HEK293 (cell line): ENCODE results near the gene EIPR1.

Source experiments
- CTCF ChIA-PET: fragments of 350-600 bp; formaldehyde crosslinking; extraction: SDS; loops from one replicate; lab custom pipeline; 2021; ENCODE audit warnings: antibody characterized with exemption; lab: Yijun Ruan, JAX
- POLR2A ChIA-PET: fragments of 300-600 bp; formaldehyde crosslinking; extraction: SDS; loops from one replicate; lab custom pipeline; 2020; ENCODE audit warnings: antibody characterized with exemption, inconsistent platforms; lab: Yijun Ruan, JAX
- H3K27ac ChIP-seq: fragments of 200-500 bp; sonication (Bioruptor generic); 2 replicates; pipeline ENCODE4 v1.5.1; 2014; ENCODE audit warnings: low read depth, low read length, control low read depth, inconsistent platforms; ENCODE audit errors: extremely low read depth
- H3K36me3 ChIP-seq, 2 experiments: fragments of 200-500 bp in 1 of 2; sonication (Bioruptor generic) in 1 of 2; 1 replicate in 1 of 2; 2 replicates in 1 of 2; pipeline ENCODE4 v1.5.1; 2014 to 2017; ENCODE audit warnings: inconsistent platforms in 2 of 2, low read length in 2 of 2; ENCODE audit not compliant: control insufficient read depth in 2 of 2, insufficient read depth in 1 of 2
- H3K4me1 ChIP-seq: fragments of 200-500 bp; sonication (Bioruptor generic); 2 replicates; pipeline ENCODE4 v1.5.1; 2014; ENCODE audit warnings: mild to moderate bottlenecking, low read length, inconsistent platforms; ENCODE audit not compliant: control insufficient read depth, insufficient read depth
- H3K4me3 ChIP-seq: 2 replicates; pipeline ENCODE4 v1.5.1; 2011; ENCODE audit warnings: low read depth, mild to moderate bottlenecking, control low read depth, low read length, moderate library complexity
- H3K9me3 ChIP-seq: fragments of 200-500 bp; sonication (Bioruptor generic); 2 replicates; pipeline ENCODE4 v1.5.1; 2014; ENCODE audit warnings: low read depth, low read length, inconsistent platforms; ENCODE audit not compliant: control insufficient read depth, insufficient read depth
- OVOL3 ChIP-seq: fragments of 450-650 bp; formaldehyde crosslinking; IDR thresholded peaks from 2 replicates; pipeline ENCODE4 v1.5.1; 2016; ENCODE audit warnings: missing biosample characterization, missing genetic modification characterization
- PATZ1 ChIP-seq: fragments of 450-650 bp; formaldehyde crosslinking; IDR thresholded peaks from 2 replicates; pipeline ENCODE4 v1.5.1; 2016; ENCODE audit warnings: missing biosample characterization, missing genetic modification characterization
- ZFP41 ChIP-seq: fragments of 450-650 bp; formaldehyde crosslinking; IDR thresholded peaks from 2 replicates; pipeline ENCODE4 v1.5.1; 2016; ENCODE audit warnings: missing biosample characterization, missing genetic modification characterization, borderline replicate concordance
- ZFP69B ChIP-seq: fragments of 450-650 bp; formaldehyde crosslinking; IDR thresholded peaks from 2 replicates; pipeline ENCODE4 v1.5.1; 2016; ENCODE audit warnings: missing biosample characterization, missing genetic modification characterization
- ZNF157 ChIP-seq: fragments of 450-650 bp; formaldehyde crosslinking; IDR thresholded peaks from 2 replicates; pipeline ENCODE4 v1.5.1; 2016; ENCODE audit warnings: missing biosample characterization, missing genetic modification characterization
- ZNF324 ChIP-seq: fragments of 450-650 bp; formaldehyde crosslinking; IDR thresholded peaks from 2 replicates; pipeline ENCODE4 v1.5.1; 2016; ENCODE audit warnings: missing biosample characterization, missing genetic modification characterization
- ZNF549 ChIP-seq: fragments of 450-650 bp; IDR thresholded peaks from 2 replicates; pipeline ENCODE4 v1.5.1; 2018; ENCODE audit warnings: missing biosample characterization, missing genetic modification characterization, mild to moderate bottlenecking, inconsistent platforms, moderate library complexity
- ZNF555 ChIP-seq: fragments of 450-650 bp; formaldehyde crosslinking; conservative IDR thresholded peaks from 2 replicates; pipeline ENCODE4 v1.5.1; 2017; ENCODE audit warnings: missing biosample characterization, mild to moderate bottlenecking, missing genetic modification characterization, inconsistent platforms
- ZNF580 ChIP-seq: fragments of 450-650 bp; formaldehyde crosslinking; IDR thresholded peaks from 2 replicates; pipeline ENCODE4 v1.5.1; 2016; ENCODE audit warnings: missing biosample characterization, missing genetic modification characterization
- ZNF639 ChIP-seq: fragments of 450-650 bp; formaldehyde crosslinking; IDR thresholded peaks from 2 replicates; pipeline ENCODE4 v1.5.1; 2016; ENCODE audit warnings: missing biosample characterization, missing genetic modification characterization
- ZNF837 ChIP-seq: fragments of 450-650 bp; formaldehyde crosslinking; IDR thresholded peaks from 2 replicates; pipeline ENCODE4 v1.5.1; 2016; ENCODE audit warnings: missing biosample characterization, missing genetic modification characterization
- ZSCAN16 ChIP-seq: fragments of 450-650 bp; formaldehyde crosslinking; IDR thresholded peaks from 2 replicates; pipeline ENCODE4 v1.5.1; 2016; ENCODE audit warnings: missing biosample characterization, missing genetic modification characterization
- TF ChIP-seq, protein P1 (sequence below): fragments of 450-650 bp; formaldehyde crosslinking; IDR thresholded peaks from 2 replicates; pipeline ENCODE4 v1.5.1; 2016; ENCODE audit warnings: missing biosample characterization, missing genetic modification characterization
- TF ChIP-seq, protein P2 (sequence below): IDR thresholded peaks from 2 replicates; pipeline ENCODE4 v1.6.1; 2011; ENCODE audit warnings: mild to moderate bottlenecking, low read depth, low read length, borderline replicate concordance

EIPR1 gene

DNA sequence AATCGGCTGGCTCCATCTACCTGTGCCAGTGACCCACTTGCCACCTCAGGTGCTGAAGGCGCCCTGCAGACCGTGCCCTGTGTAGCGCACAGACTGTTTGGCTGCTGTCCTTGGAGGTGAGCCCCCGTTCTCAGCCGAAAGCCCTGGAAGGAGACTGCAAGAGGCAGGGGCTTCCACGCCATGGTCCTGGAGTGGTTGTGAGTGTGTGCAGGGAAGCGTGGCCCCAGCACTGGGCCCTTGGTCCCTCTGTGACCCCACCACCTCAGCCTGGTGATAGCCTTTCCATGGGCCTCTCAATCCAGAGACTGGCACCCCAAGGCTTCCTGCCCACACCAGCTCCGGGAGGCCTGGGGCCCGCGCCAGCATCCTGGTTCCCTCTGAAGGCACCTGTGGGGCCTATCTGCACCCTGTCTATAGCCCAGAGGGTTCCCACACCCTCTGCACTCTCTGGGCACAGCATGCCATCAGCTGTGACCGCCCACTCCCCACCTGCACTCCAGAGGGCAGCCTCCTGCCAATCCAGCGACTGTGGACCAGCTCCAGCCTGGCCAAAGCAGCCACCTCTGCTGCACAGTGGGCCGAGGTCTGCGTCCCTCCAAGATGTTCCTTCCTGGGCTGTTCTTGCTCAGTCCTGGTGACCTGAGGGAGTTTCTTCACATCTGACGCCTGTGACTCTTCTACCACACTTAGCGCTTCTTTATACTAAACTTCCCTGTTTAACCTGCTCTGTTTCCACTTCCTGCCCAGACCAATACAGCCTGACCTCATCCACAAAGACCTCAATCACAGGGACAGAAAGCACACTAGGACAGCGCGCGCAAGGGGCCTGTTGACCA is 109.5 kb downstream of the EIPR1 start:
- no peaks in the 10 kb centered on the region for H3K4me1 ChIP-seq
- ChIA-PET POLR2A (no interaction called here), CTCF (no interaction called here)
- H3K4me3 ChIP-seq = no peak overlapping the region
- no peaks in the 10 kb centered on the region for H3K9me3 ChIP-seq
- H3K27ac ChIP-seq = no peak overlapping the region; the same call in 1 of the 2 replicates
- H3K36me3 ChIP-seq = no peaks in the 10 kb centered on the region
- TF ChIP-seq ZNF580 (tag by site-specific recombination) (no peak), ZNF555 (tag by site-specific recombination) (no peak), ZNF549 (tag by site-specific recombination) (no peak), OVOL3 (no peak), ZSCAN16 (tag by site-specific recombination) (no peak), ZNF837 (tag by site-specific recombination) (no peak), PATZ1 (tag by site-specific recombination) (no peak), ZFP41 (no peak), ZNF639 (tag by site-specific recombination) (no peak), ZNF324 (tag by site-specific recombination) (no peak)

- Histone ChIP-seq H3K4me1 (no peaks in the 10 kb centered on the region), H3K27ac (no peak overlapping the region), H3K9me3 (no peaks in the 10 kb centered on the region), H3K36me3 (no peaks in the 10 kb centered on the region), H3K4me3 (no peak overlapping the region)
- TF ChIP-seq ZNF157 = peak; percentile 82
- TF ChIP-seq, protein P1, sequence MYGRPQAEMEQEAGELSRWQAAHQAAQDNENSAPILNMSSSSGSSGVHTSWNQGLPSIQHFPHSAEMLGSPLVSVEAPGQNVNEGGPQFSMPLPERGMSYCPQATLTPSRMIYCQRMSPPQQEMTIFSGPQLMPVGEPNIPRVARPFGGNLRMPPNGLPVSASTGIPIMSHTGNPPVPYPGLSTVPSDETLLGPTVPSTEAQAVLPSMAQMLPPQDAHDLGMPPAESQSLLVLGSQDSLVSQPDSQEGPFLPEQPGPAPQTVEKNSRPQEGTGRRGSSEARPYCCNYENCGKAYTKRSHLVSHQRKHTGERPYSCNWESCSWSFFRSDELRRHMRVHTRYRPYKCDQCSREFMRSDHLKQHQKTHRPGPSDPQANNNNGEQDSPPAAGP (tag by site-specific recombination) = no peak
- POLR2A ChIA-PET = no interaction called here
- CTCF ChIA-PET = no interaction called here
Observed at GRCh38 chr2:3266925-3267867, 110.4 kb downstream of the EIPR1 start.

DNA sequence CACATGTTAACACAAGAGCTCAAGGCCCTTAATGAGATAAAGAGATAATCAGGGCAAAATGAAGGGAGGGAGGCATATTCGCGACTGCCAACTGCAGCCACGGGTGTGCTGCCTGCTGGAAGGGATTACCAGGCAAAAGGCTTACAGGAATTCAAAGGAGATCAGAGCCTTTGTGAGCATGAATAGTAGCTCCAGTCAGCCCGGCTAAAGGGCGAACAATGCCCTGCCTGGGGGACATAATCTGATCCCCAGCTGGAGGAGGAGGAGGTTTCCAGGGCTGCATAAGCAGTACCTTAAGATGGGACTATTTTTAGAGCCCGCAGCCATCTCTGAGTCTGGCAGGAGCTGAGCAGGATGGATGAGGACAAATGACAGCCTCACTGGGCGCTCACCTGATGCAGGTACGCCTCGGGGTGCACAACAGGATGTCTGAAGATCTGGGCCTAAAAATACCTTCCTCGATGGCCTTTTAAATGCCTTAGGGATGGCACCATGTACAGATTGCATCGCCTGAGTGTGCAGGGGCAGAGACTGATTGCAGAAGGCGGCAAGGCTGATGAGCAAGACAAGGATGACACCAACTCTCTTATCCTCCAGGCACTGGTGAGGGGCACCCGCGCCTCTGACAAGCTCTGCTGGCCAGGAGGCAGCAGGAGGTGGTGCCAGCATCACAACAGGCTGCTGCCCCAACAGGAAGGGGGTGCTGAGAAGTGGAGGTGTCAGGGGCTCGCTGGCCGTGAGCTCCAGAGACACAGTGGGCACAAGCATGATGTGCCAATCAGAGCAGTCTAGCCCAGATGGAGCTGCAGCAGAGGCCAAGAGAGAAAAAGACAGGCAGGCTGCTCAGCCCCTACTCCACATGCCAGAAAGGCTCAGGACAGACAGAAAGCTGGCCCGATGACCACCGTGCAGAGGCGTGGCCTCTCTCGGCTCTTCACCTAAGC is 111.4 kb downstream of the EIPR1 start:
- H3K36me3 ChIP-seq = no peaks in the 10 kb centered on the region
- H3K4me1 ChIP-seq = no peaks in the 10 kb centered on the region
- ChIA-PET CTCF (no interaction called here), POLR2A (no interaction called here)
- no peak for TF ChIP-seq ZFP69B
- TF ChIP-seq, protein P2, sequence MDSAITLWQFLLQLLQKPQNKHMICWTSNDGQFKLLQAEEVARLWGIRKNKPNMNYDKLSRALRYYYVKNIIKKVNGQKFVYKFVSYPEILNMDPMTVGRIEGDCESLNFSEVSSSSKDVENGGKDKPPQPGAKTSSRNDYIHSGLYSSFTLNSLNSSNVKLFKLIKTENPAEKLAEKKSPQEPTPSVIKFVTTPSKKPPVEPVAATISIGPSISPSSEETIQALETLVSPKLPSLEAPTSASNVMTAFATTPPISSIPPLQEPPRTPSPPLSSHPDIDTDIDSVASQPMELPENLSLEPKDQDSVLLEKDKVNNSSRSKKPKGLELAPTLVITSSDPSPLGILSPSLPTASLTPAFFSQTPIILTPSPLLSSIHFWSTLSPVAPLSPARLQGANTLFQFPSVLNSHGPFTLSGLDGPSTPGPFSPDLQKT = no peak
- no peak overlapping the region for H3K27ac ChIP-seq
- H3K9me3 ChIP-seq = no peaks in the 10 kb centered on the region
- no peak overlapping the region for H3K4me3 ChIP-seq
